Keratinocyte (primary cell): ENCODE measurements around the gene SNRPD3. TPM values are rescaled to one million over a fixed set of nuclear protein-coding genes. Genes with fewer than 3 reads are reported as not detected.
"Not testable (repeated sequence)": the region's sequence is repeated elsewhere in the genome, so short reads cannot be mapped to it uniquely, and the experiment has no call there.

Source experiments
- DNase-seq: peaks from one replicate; pipeline ENCODE4 v3.0.0-alpha.2; 2011; ENCODE audit warnings: low read depth, missing footprints, low spot score
- FAIRE-seq: peaks from 2 replicates; lab custom pipeline; 2011; peaks lifted over from hg19 to GRCh38; lab: Jason Lieb, UNC
- H2AFZ ChIP-seq: 2 replicates; pipeline ENCODE4 v1.6.0; 2012; ENCODE audit warnings: low read length, control low read depth, inconsistent platforms; ENCODE audit not compliant: control insufficient read depth
- H3K27ac ChIP-seq: 2 replicates; pipeline ENCODE4 v1.5.1; 2011; ENCODE audit warnings: low read length; ENCODE audit not compliant: control insufficient read depth, insufficient read depth
- H3K27me3 ChIP-seq: 3 replicates; pipeline ENCODE4 v1.6.0; 2011; ENCODE audit warnings: low read length; ENCODE audit not compliant: control insufficient read depth, insufficient read depth; ENCODE audit errors: extremely low read depth
- H3K36me3 ChIP-seq, 2 experiments: 2 replicates in 1 of 2; 3 replicates in 1 of 2; pipeline ENCODE4 v1.5.1; 2011; ENCODE audit warnings: low read length in 2 of 2, mild to moderate bottlenecking in 1 of 2; ENCODE audit not compliant: control insufficient read depth in 2 of 2, insufficient read depth in 2 of 2; ENCODE audit errors: extremely low read depth in 1 of 2
- H3K4me1 ChIP-seq: 3 replicates; pipeline ENCODE4 v1.5.1; 2011; ENCODE audit warnings: low read length; ENCODE audit not compliant: control insufficient read depth, insufficient read depth; ENCODE audit errors: extremely low read depth
- H3K4me2 ChIP-seq: 3 replicates; pipeline ENCODE4 v1.6.0; 2011; ENCODE audit warnings: low read depth, low read length; ENCODE audit not compliant: control insufficient read depth, insufficient read depth; ENCODE audit errors: extremely low read depth
- H3K4me3 ChIP-seq, 3 experiments: fragments of 200-600 bp in 1 of 3; sonication (generic) in 1 of 3; 2 replicates in 2 of 3; 3 replicates in 1 of 3; pipeline ENCODE4 v1.5.1; 2011 to 2016; ENCODE audit warnings: low read length in 3 of 3, mild to moderate bottlenecking in 3 of 3, control low read depth in 2 of 3, inconsistent platforms in 1 of 3, low read depth in 1 of 3, mixed read lengths in 1 of 3, mixed run types in 1 of 3, moderate library complexity in 1 of 3; ENCODE audit not compliant: control insufficient read depth in 2 of 3, insufficient read depth in 2 of 3; ENCODE audit errors: extremely low read depth in 1 of 3
- H3K79me2 ChIP-seq: 2 replicates; pipeline ENCODE4 v1.6.0; 2012; ENCODE audit warnings: low read length; ENCODE audit not compliant: control insufficient read depth, insufficient read depth
- H3K9ac ChIP-seq: 3 replicates; pipeline ENCODE4 v1.6.0; 2011; ENCODE audit warnings: low read length; ENCODE audit not compliant: control insufficient read depth, insufficient read depth; ENCODE audit errors: extremely low read depth
- H3K9me1 ChIP-seq: 3 replicates; pipeline ENCODE4 v1.6.0; 2011; ENCODE audit warnings: low read length; ENCODE audit not compliant: control insufficient read depth, insufficient read depth; ENCODE audit errors: extremely low read depth
- H3K9me3 ChIP-seq: 2 replicates; pipeline ENCODE4 v1.5.1; 2012; ENCODE audit warnings: low read depth, low read length; ENCODE audit not compliant: control insufficient read depth
- H4K20me1 ChIP-seq: 3 replicates; pipeline ENCODE4 v1.6.0; 2011; ENCODE audit warnings: low read length; ENCODE audit not compliant: control insufficient read depth, insufficient read depth; ENCODE audit errors: extremely low read depth
- EZH2 ChIP-seq: IDR thresholded peaks from one replicate; pipeline ENCODE4 v1.6.1; 2012; ENCODE audit warnings: inconsistent platforms, mild to moderate bottlenecking, low read length, moderate library complexity
- dilution Hi-C: fragments of 300-500 bp; cut with MboI; formaldehyde crosslinking; loops from one replicate; pipeline ENCODE4 v1.7.0; 2020; ENCODE audit warnings: low sequenced_read_pairs; ENCODE audit not compliant: extremely low pct_ligation_motif_present
- polyA plus RNA-seq, 5 experiments: library from polyadenylated mRNA; depleted of rRNA in 3 of 5; stranded (reverse) in 3 of 5; stranded (forward) in 1 of 5; unstranded in 1 of 5; fragments of >200 nt; gene quantifications; 1 replicate in 1 of 5; 2 replicates in 3 of 5; 3 replicates in 1 of 5; pipeline versions ENCODE4 v1.2.1 to v1.2.3, GENCODE V29; 2011 to 2012; ENCODE audit warnings: missing spikeins in 2 of 5, low read depth in 1 of 5, low replicate concordance in 1 of 5

SNRPD3 gene
- polyA plus RNA-seq, 1 donor (not counting 4 experiments of a cell fraction or from before 2014, with no cell fraction given): 135 TPM

GRCh38 chr22:24601217-24602104 is 45.7 kb downstream of the SNRPD3 start:
- Histone ChIP-seq H2AFZ (no peak overlapping the region), H3K9me1 (no peaks in the 10 kb centered on the region), H3K4me1 (peaks cover 22% of the 10 kb centered on the region), H3K4me3 (no peak overlapping the region), H3K36me3 (no peaks in the 10 kb centered on the region), H3K4me2 (no peak overlapping the region), H3K27me3 (no peaks in the 10 kb centered on the region), H3K9me3 (no peaks in the 10 kb centered on the region), H4K20me1 (no peaks in the 10 kb centered on the region), H3K79me2 (no peaks in the 10 kb centered on the region), H3K27ac (no peak overlapping the region), H3K9ac (no peak overlapping the region)
- dilution Hi-C loops: no loop called here
- no peak for TF ChIP-seq EZH2
- no peak for FAIRE-seq
- DNase-seq: no peak

- FAIRE-seq, H3K4me3 ChIP-seq, H3K9me1 ChIP-seq, H3K9ac ChIP-seq, H4K20me1 ChIP-seq, H3K36me3 ChIP-seq, H3K4me2 ChIP-seq, dilution Hi-C loops, H3K9me3 ChIP-seq, DNase-seq, H3K27me3 ChIP-seq, H3K27ac ChIP-seq, H2AFZ ChIP-seq, H3K79me2 ChIP-seq: not testable (repeated sequence)
- peaks cover 22% of the 10 kb centered on the region for H3K4me1 ChIP-seq
Observed at GRCh38 chr22:24602105-24602749, 46.4 kb downstream of the SNRPD3 start.

- H3K27ac ChIP-seq, H3K9ac ChIP-seq: not testable (repeated sequence)
- H3K4me2 ChIP-seq: peak within 1 kb of the TSS; percentile 25
Observed at GRCh38 chr22:24602847-24603769, 47.3 kb downstream of the SNRPD3 start, which contains the start of gene GGT1. Gene GGT1 (plus strand): TSS chr22:24603193. CDS start chr22:24611082, 7,889 bp downstream.

GRCh38 chr22:24603770-24604629 is 48.2 kb downstream of the SNRPD3 start:
- H3K27ac ChIP-seq, DNase-seq, H3K9me3 ChIP-seq, H3K4me2 ChIP-seq, H4K20me1 ChIP-seq, H3K27me3 ChIP-seq, FAIRE-seq, H3K79me2 ChIP-seq, dilution Hi-C loops, H3K9me1 ChIP-seq, H2AFZ ChIP-seq, H3K9ac ChIP-seq, H3K36me3 ChIP-seq: not testable (repeated sequence)
- peaks cover 22% of the 10 kb centered on the region for H3K4me1 ChIP-seq
- peak overlapping the region in 1 of 3 experiments; percentile 34 for H3K4me3 ChIP-seq

More at GRCh38 chr22:24602847-24603769, 47.3 kb downstream of the SNRPD3 start, which contains the start of gene GGT1:
- H3K36me3 ChIP-seq, FAIRE-seq, H3K27me3 ChIP-seq, H3K79me2 ChIP-seq, DNase-seq, H2AFZ ChIP-seq, H4K20me1 ChIP-seq, dilution Hi-C loops, H3K9me1 ChIP-seq, H3K9me3 ChIP-seq: not testable (repeated sequence)
- peak within 1 kb of the TSS in 1 of 3 experiments; percentile 34 for H3K4me3 ChIP-seq
- peaks cover 22% of the 10 kb centered on the region for H3K4me1 ChIP-seq
